HAP-1 (cell line): ENCODE data around the gene ENC1.

Experiments used
- DNase-seq, 2 experiments: peaks; one replicate each; pipeline ENCODE4 v3.0.0-alpha.2; 2016 to 2020; ENCODE audit warnings: low spot score in 2 of 2
- H3K27me3 ChIP-seq: fragments of 250-450 bp; sonication (Bioruptor Pico); 2 replicates; pipeline ENCODE4 v1.5.1; 2020; ENCODE audit warnings: low read depth, mild to moderate bottlenecking, moderate library complexity
- H3K36me3 ChIP-seq: fragments of 250-450 bp; sonication (Bioruptor Pico); replicated peaks from 2 replicates; pipeline ENCODE4 v1.5.1; 2020; ENCODE audit warnings: mild to moderate bottlenecking
- H3K4me1 ChIP-seq: fragments of 250-450 bp; sonication (Bioruptor Pico); 2 replicates; pipeline ENCODE4 v1.5.1; 2020; ENCODE audit warnings: mild to moderate bottlenecking
- H3K4me3 ChIP-seq: fragments of 250-450 bp; sonication (Bioruptor Pico); 2 replicates; pipeline ENCODE4 v1.5.1; 2020; ENCODE audit warnings: mild to moderate bottlenecking, moderate library complexity
- H3K9me3 ChIP-seq: fragments of 250-450 bp; sonication (Bioruptor Pico); 2 replicates; pipeline ENCODE4 v1.5.1; 2020; ENCODE audit warnings: mild to moderate bottlenecking, moderate library complexity
- in situ Hi-C: fragments of 300-500 bp; cut with MboI; formaldehyde crosslinking; loops from 3 replicates; pipeline ENCODE4 v1.14.3; 2020; ENCODE audit warnings: low sequenced_read_pairs, inconsistent platforms, mixed read lengths

ENC1 gene

GRCh38 chr5:74669821-74670220, 29.3 kb upstream of the ENC1 start:
- Histone ChIP-seq H3K4me1 (no peaks in the 10 kb centered on the region), H3K36me3 (no peaks in the 10 kb centered on the region), H3K9me3 (no peaks in the 10 kb centered on the region), H3K27me3 (0 out of 2 replicates have a peak, but pooled peaks cover 4% of the 10 kb centered on the region), H3K4me3 (no peak overlapping the region)
- no peak for DNase-seq
- in situ Hi-C loops = loop anchor here (5.0 kb wide), 1 partner anchor 247 kb away; no protein-coding TSS in a partner anchor

DNA sequence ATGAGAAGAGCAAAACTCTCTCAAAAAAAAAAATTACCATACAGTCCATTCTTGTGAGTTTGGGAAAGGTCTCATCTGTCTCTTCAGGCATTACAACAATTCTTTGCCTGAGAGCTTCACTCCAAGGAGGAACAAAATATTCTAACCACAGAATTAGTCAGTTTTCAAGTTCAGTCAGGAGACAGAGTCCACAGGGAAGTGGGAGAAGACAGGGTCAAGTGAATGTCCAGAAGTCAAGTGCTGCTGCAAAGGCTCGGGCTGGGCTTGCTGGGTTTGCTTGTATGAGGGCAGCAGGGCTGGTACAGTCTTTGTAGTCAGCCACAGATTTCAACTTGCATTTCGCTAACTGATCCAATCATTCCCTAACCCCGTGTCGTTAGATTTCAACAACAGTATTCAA, 26.9 kb upstream of the ENC1 start:
- in situ Hi-C loops = no loop called here
- Histone ChIP-seq H3K4me3 (no peak overlapping the region), H3K36me3 (no peaks in the 10 kb centered on the region), H3K4me1 (no peaks in the 10 kb centered on the region), H3K9me3 (no peaks in the 10 kb centered on the region), H3K27me3 (no peaks in the 10 kb centered on the region)
- DNase-seq = no peak

DNA sequence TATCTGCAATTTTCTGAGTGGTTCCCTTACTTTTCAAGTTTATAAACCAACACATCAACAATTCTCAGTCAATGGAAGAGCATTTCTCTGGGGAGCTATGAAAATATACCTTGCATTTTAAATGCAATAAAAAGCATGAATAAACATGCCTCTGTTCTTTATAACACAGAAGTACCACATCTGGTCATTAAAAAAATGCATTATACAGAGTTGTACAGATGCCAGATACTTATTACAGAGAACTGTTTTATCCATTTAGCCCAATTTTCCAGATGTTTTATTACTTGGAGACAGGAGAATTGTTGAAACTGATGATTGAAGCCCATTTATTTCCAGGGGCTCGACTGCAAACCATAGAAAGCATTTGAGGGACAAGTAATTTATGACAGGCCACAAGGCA, 25.3 kb upstream of the ENC1 start:
- Histone ChIP-seq H3K27me3 (no peaks in the 10 kb centered on the region), H3K4me3 (no peak overlapping the region), H3K36me3 (no peaks in the 10 kb centered on the region), H3K4me1 (no peaks in the 10 kb centered on the region), H3K9me3 (no peaks in the 10 kb centered on the region)
- DNase-seq = no peak
- in situ Hi-C loops = no loop called here

GRCh38 chr5:74665273-74665672, 24.7 kb upstream of the ENC1 start:
- DNase-seq = no peak
- H3K4me3 ChIP-seq = no peak overlapping the region
- H3K9me3 ChIP-seq = no peaks in the 10 kb centered on the region
- no peaks in the 10 kb centered on the region for H3K36me3 ChIP-seq
- no peaks in the 10 kb centered on the region for H3K27me3 ChIP-seq
- no peaks in the 10 kb centered on the region for H3K4me1 ChIP-seq
- in situ Hi-C loops = no loop called here

- Histone ChIP-seq H3K4me3 (no peak overlapping the region), H3K27me3 (0 out of 2 replicates have a peak, but pooled peaks cover 2% of the 10 kb centered on the region), H3K9me3 (no peaks in the 10 kb centered on the region), H3K36me3 (no peaks in the 10 kb centered on the region), H3K4me1 (no peaks in the 10 kb centered on the region)
- no peak for DNase-seq
- in situ Hi-C loops = no loop called here
Measured at GRCh38 chr5:74664551-74664950, 24.0 kb upstream of the ENC1 start.

GRCh38 chr5:74660873-74661272, 20.3 kb upstream of the ENC1 start:
- H3K27me3 ChIP-seq = 0 out of 2 replicates have a peak, but pooled peaks cover 2% of the 10 kb centered on the region
- H3K4me1 ChIP-seq = no peaks in the 10 kb centered on the region
- no peaks in the 10 kb centered on the region for H3K36me3 ChIP-seq
- in situ Hi-C loops = no loop called here
- DNase-seq = no peak
- no peak overlapping the region for H3K4me3 ChIP-seq
- H3K9me3 ChIP-seq = peaks cover 2% of the 10 kb centered on the region; the same call in 1 of the 2 replicates

DNA sequence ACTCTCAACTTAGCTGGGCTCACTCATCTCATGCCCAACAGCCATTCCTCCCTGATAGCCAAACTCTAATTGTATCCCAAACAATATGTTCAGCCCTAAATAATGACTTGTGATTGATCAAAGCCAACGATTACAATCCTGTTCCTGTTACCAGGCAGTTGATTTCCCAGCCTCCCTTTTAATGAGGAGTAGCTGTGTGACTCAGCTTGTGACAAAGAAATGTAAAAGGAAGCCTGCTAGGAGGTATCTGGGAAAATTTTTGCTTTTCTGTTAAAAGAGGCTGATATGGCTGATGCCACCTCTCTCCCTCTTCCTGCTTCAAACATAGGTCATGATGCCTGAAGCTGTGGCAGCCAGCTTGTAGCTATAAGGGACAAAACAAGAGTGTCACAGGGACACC, 19.6 kb upstream of the ENC1 start:
- in situ Hi-C loops = no loop called here
- H3K4me1 ChIP-seq = no peaks in the 10 kb centered on the region
- DNase-seq = no peak
- no peak overlapping the region for H3K4me3 ChIP-seq
- H3K9me3 ChIP-seq = peaks cover 2% of the 10 kb centered on the region; the same call in 1 of the 2 replicates
- 0 out of 2 replicates have a peak, but pooled peaks cover 2% of the 10 kb centered on the region for H3K27me3 ChIP-seq
- H3K36me3 ChIP-seq = no peaks in the 10 kb centered on the region

DNA sequence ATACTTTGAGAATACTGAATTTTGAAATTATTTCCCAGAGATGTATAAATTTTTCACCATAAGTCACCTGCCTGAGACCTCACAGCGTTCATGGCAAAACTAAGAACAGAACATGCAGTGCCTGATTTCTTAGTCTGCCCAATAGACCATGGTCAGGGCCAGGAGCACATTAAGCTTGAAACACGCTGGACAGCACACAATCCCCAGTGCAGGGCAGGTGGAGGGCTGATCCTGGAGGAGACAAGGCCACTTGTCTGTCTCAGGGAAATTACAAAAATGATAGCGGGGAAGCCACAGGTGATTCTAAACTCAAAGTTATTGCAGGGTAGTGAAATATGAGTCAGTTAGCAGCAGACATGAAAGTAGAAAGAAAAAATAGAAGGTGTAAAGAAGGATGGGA, 18.6 kb upstream of the ENC1 start:
- DNase-seq = no peak
- H3K36me3 ChIP-seq = no peaks in the 10 kb centered on the region
- in situ Hi-C loops = no loop called here
- no peaks in the 10 kb centered on the region for H3K4me1 ChIP-seq
- no peak overlapping the region for H3K4me3 ChIP-seq
- H3K9me3 ChIP-seq = peaks cover 2% of the 10 kb centered on the region; the same call in 1 of the 2 replicates
- 0 out of 2 replicates have a peak, but pooled peaks cover 2% of the 10 kb centered on the region for H3K27me3 ChIP-seq

GRCh38 chr5:74657165-74657564, 16.6 kb upstream of the ENC1 start:
- DNase-seq = no peak
- Histone ChIP-seq H3K4me1 (no peaks in the 10 kb centered on the region), H3K36me3 (no peaks in the 10 kb centered on the region), H3K27me3 (0 out of 2 replicates have a peak, but pooled peaks cover 2% of the 10 kb centered on the region), H3K9me3 (peaks cover 2% of the 10 kb centered on the region; the same call in 1 of the 2 replicates), H3K4me3 (no peak overlapping the region)
- in situ Hi-C loops = no loop called here

- Histone ChIP-seq H3K4me3 (no peak overlapping the region), H3K27me3 (0 out of 2 replicates have a peak, but pooled peaks cover 2% of the 10 kb centered on the region), H3K9me3 (peaks cover 2% of the 10 kb centered on the region; the same call in 1 of the 2 replicates), H3K36me3 (no peaks in the 10 kb centered on the region), H3K4me1 (no peaks in the 10 kb centered on the region)
- in situ Hi-C loops = no loop called here
- DNase-seq = no peak
Measured at GRCh38 chr5:74655716-74656115, 15.2 kb upstream of the ENC1 start.

GRCh38 chr5:74655206-74655605, 14.7 kb upstream of the ENC1 start:
- Histone ChIP-seq H3K4me1 (no peaks in the 10 kb centered on the region), H3K27me3 (0 out of 2 replicates have a peak, but pooled peaks cover 2% of the 10 kb centered on the region), H3K9me3 (peaks cover 2% of the 10 kb centered on the region; the same call in 1 of the 2 replicates), H3K36me3 (no peaks in the 10 kb centered on the region), H3K4me3 (no peak overlapping the region)
- no peak for DNase-seq
- in situ Hi-C loops = no loop called here

DNA sequence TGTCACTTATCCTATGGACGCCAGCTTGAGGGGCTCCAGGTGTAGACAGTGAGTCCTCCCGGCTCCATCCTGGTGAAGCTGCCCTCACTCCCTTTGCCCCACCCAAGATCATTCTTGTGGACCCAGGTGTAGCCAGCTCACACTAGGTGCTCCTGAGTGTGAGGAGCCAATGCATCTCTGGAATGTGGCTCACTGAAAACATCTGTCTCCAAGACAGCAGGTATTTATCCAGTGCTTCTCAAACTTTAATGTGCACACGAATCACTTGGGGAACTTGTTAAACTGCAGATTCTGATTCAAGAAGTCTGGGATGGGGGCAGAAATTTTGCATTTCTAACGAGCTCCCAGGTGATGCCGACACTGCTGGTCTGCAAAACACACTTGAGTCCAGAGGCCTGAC, 13.5 kb upstream of the ENC1 start:
- no peaks in the 10 kb centered on the region for H3K4me1 ChIP-seq
- H3K27me3 ChIP-seq = no peaks in the 10 kb centered on the region
- peaks cover 2% of the 10 kb centered on the region; the same call in 1 of the 2 replicates for H3K9me3 ChIP-seq
- no peak overlapping the region for H3K4me3 ChIP-seq
- H3K36me3 ChIP-seq = no peaks in the 10 kb centered on the region
- no peak for DNase-seq
- in situ Hi-C loops = no loop called here

DNA sequence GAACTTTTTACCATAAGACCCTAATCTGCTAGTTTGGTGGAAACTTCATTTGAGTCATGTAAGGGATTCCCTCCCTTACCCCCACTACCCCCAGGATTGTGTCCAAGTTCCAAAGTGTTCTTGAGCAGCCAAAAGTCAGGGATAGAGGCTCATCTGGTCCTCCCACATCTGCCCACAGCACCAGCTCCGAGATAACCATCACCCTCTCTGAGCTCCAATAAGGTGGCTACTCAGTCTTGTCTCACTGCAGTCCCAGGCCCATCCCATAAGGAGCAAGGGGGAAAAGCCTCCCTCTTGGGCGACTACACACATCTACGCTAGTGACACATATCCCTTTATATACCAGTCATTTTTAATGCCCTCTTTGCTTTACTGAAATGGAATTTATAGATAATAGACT, 12.0 kb upstream of the ENC1 start:
- H3K9me3 ChIP-seq = no peaks in the 10 kb centered on the region
- no peaks in the 10 kb centered on the region for H3K4me1 ChIP-seq
- H3K4me3 ChIP-seq = no peak overlapping the region
- H3K36me3 ChIP-seq = no peaks in the 10 kb centered on the region
- no peak for DNase-seq
- in situ Hi-C loops = no loop called here
- no peaks in the 10 kb centered on the region for H3K27me3 ChIP-seq

GRCh38 chr5:74651710-74652109, 11.2 kb upstream of the ENC1 start:
- Histone ChIP-seq H3K4me3 (no peak overlapping the region), H3K27me3 (no peaks in the 10 kb centered on the region), H3K36me3 (no peaks in the 10 kb centered on the region), H3K9me3 (no peaks in the 10 kb centered on the region), H3K4me1 (peaks cover 3% of the 10 kb centered on the region; the same call in 1 of the 2 replicates)
- in situ Hi-C loops = no loop called here
- DNase-seq = no peak
